ENCODE data around the gene MAPRE2.

MAPRE2 gene

GRCh38 chr18:35191698-35192025, 150.4 kb downstream of the MAPRE2 start:
- TF ChIP-seq CREB1 (IDR thresholded peaks at IDR 0.05; ENCODE audit: low read depth) (no peak), TCF12 (IDR thresholded peaks at IDR 0.05; ENCODE audit: low read depth) (no peak), RAD21 (IDR thresholded peaks at IDR 0.05; ENCODE audit: low read depth) (no peak), EP300 (IDR thresholded peaks at IDR 0.05; ENCODE audit: borderline replicate concordance) (no peak), MAX (IDR thresholded peaks at IDR 0.05) (no peak), USF1 (IDR thresholded peaks at IDR 0.05) (no peak), CEBPB (IDR thresholded peaks at IDR 0.05) (no peak), TEAD4 (IDR thresholded peaks at IDR 0.05) (no peak), TAF1 (IDR thresholded peaks at IDR 0.05; ENCODE audit: low read depth) (no peak), FOXM1 (IDR thresholded peaks at IDR 0.05; ENCODE audit: borderline replicate concordance, low read depth) (no peak), ZBTB7A (IDR thresholded peaks at IDR 0.05; ENCODE audit: low read depth) (no peak), EGR1 (IDR thresholded peaks at IDR 0.05) (no peak), YY1 (IDR thresholded peaks at IDR 0.05; ENCODE audit: low read depth) (no peak), REST (IDR thresholded peaks at IDR 0.05; ENCODE audit: low read depth) (no peak), NFIC (IDR thresholded peaks at IDR 0.05) (no peak)

GRCh38 chr18:35192415-35192814, 151.2 kb downstream of the MAPRE2 start:
- no peak for TF ChIP-seq ZBTB7A (IDR thresholded peaks at IDR 0.05; ENCODE audit: low read depth)
- no peak for TF ChIP-seq TCF12 (IDR thresholded peaks at IDR 0.05; ENCODE audit: low read depth)
- TF ChIP-seq FOXM1 (IDR thresholded peaks at IDR 0.05; ENCODE audit: borderline replicate concordance, low read depth): no peak
- no peak for TF ChIP-seq EP300 (IDR thresholded peaks at IDR 0.05; ENCODE audit: borderline replicate concordance)
- TF ChIP-seq TAF1 (IDR thresholded peaks at IDR 0.05; ENCODE audit: low read depth): no peak
- TF ChIP-seq NFIC (IDR thresholded peaks at IDR 0.05): no peak
- no peak for TF ChIP-seq TEAD4 (IDR thresholded peaks at IDR 0.05)
- TF ChIP-seq CEBPB (IDR thresholded peaks at IDR 0.05): no peak
- no peak for TF ChIP-seq RAD21 (IDR thresholded peaks at IDR 0.05; ENCODE audit: low read depth)
- no peak for TF ChIP-seq EGR1 (IDR thresholded peaks at IDR 0.05)
- no peak for TF ChIP-seq USF1 (IDR thresholded peaks at IDR 0.05)
